ENCODE data around the gene CHAT.
A peak's percentile ranks its signal among the peaks of the same experiment; 100 is the strongest.

DNA sequence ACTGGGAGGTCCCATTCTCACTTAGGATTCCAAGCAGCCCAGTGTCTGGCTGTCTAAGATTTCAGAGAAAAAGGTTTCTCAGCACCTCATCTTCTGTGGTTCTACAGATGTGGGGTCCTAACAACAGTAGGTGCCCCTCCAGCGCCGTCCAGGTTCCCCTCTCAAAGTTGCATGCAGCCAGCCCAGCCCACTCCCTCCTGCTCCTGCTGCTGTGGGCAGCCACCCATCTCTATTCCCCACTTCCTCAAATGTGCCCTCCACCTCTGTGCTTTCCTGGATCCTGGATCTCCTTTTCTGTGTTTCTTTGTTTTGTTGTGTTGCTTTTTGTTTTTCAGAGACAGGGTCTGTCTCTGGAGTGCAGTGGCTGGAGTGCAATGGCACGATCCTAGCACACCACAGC lies 17.0 kb upstream of the CHAT start:
- TF ChIP-seq, protein P1, sequence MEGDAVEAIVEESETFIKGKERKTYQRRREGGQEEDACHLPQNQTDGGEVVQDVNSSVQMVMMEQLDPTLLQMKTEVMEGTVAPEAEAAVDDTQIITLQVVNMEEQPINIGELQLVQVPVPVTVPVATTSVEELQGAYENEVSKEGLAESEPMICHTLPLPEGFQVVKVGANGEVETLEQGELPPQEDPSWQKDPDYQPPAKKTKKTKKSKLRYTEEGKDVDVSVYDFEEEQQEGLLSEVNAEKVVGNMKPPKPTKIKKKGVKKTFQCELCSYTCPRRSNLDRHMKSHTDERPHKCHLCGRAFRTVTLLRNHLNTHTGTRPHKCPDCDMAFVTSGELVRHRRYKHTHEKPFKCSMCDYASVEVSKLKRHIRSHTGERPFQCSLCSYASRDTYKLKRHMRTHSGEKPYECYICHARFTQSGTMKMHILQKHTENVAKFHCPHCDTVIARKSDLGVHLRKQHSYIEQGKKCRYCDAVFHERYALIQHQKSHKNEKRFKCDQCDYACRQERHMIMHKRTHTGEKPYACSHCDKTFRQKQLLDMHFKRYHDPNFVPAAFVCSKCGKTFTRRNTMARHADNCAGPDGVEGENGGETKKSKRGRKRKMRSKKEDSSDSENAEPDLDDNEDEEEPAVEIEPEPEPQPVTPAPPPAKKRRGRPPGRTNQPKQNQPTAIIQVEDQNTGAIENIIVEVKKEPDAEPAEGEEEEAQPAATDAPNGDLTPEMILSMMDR (IDR thresholded peaks at IDR 0.05; ENCODE audit: insufficient read depth, low read length): no peak
- TF ChIP-seq POLR2AphosphoS5 (IDR thresholded peaks at IDR 0.05; ENCODE audit: low read depth) (no peak), GABPA (IDR thresholded peaks at IDR 0.05; ENCODE audit: low read depth) (no peak), SPI1 (IDR thresholded peaks at IDR 0.05; ENCODE audit: borderline replicate concordance, low read depth) (peak; percentile 51; the same call in 1 of the 2 replicates)
- TF ChIP-seq, protein P2, sequence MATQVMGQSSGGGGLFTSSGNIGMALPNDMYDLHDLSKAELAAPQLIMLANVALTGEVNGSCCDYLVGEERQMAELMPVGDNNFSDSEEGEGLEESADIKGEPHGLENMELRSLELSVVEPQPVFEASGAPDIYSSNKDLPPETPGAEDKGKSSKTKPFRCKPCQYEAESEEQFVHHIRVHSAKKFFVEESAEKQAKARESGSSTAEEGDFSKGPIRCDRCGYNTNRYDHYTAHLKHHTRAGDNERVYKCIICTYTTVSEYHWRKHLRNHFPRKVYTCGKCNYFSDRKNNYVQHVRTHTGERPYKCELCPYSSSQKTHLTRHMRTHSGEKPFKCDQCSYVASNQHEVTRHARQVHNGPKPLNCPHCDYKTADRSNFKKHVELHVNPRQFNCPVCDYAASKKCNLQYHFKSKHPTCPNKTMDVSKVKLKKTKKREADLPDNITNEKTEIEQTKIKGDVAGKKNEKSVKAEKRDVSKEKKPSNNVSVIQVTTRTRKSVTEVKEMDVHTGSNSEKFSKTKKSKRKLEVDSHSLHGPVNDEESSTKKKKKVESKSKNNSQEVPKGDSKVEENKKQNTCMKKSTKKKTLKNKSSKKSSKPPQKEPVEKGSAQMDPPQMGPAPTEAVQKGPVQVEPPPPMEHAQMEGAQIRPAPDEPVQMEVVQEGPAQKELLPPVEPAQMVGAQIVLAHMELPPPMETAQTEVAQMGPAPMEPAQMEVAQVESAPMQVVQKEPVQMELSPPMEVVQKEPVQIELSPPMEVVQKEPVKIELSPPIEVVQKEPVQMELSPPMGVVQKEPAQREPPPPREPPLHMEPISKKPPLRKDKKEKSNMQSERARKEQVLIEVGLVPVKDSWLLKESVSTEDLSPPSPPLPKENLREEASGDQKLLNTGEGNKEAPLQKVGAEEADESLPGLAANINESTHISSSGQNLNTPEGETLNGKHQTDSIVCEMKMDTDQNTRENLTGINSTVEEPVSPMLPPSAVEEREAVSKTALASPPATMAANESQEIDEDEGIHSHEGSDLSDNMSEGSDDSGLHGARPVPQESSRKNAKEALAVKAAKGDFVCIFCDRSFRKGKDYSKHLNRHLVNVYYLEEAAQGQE (IDR thresholded peaks at IDR 0.05; ENCODE audit: insufficient replicate concordance, low read depth): no peak

Measured in HL-60 (cell line).